K562 treated with DMSO at 1 percent for 12 hours (cell line): Measurements from ENCODE around the gene OR3A1. TPM values are rescaled to one million over a fixed set of nuclear protein-coding genes. Genes with fewer than 3 reads are reported as not detected.

ENCODE experiments used
- total RNA-seq: library from RNA; unstranded; fragments of 300-600 nt; gene quantifications from 2 replicates; pipeline ENCODE4 v1.2.3, GENCODE V29; 2022; ENCODE audit not compliant: insufficient read depth

The OR3A1 gene, protein sequence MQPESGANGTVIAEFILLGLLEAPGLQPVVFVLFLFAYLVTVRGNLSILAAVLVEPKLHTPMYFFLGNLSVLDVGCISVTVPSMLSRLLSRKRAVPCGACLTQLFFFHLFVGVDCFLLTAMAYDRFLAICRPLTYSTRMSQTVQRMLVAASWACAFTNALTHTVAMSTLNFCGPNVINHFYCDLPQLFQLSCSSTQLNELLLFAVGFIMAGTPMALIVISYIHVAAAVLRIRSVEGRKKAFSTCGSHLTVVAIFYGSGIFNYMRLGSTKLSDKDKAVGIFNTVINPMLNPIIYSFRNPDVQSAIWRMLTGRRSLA
- not detected in 2 replicates for total RNA-seq

DNA sequence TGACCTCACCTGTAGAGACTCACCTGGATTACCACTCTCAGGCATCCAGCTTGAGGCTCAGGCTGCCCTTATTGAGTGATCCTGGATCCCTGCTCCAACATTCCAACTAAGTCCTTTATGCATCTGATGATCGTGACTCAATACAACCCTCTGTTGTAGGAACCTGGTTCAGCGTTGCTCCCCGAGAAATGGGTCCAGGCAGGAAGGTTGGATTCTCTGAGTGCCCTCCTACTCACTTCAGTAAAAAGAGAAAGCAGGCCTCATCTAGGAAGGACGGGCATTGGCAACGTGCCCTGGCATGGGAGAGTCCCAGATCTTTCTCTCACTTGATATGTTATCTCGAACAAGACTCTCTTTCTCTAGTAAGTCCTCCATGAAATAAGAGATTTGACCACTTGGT, at the start of gene OR3A1:
TSS of gene OR3A1 (minus strand) at position 101 of the 400 bp plus-strand sequence. CDS start 5,778 bp downstream, outside the sequence.

Other genes with a start within 250 kb of the OR3A1 start
- not detected in 2 replicates for gene OR1D5, start 234.8 kb downstream of the OR3A1 start, total RNA-seq
- not detected in 2 replicates for gene OR1D2, start 193.9 kb downstream of the OR3A1 start, total RNA-seq
- gene OR1G1, start 170.8 kb downstream of the OR3A1 start, total RNA-seq, result not detected in 2 replicates
- not detected in 2 replicates for gene OR1A2, start 100.8 kb downstream of the OR3A1 start, total RNA-seq
- gene OR1A1, start 90.7 kb downstream of the OR3A1 start, total RNA-seq, result not detected in 2 replicates
- not detected in 2 replicates for gene OR3A2, start 87.9 kb upstream of the OR3A1 start, total RNA-seq
- not detected in 2 replicates for gene OR1E1, start 100.0 kb upstream of the OR3A1 start, total RNA-seq
- not detected in 2 replicates for gene OR3A3, start 113.0 kb upstream of the OR3A1 start, total RNA-seq
- not detected in 2 replicates for gene OR1E2, start 135.5 kb upstream of the OR3A1 start, total RNA-seq
- 0.53 TPM in 1 of 2 replicates, not detected in the other for gene SPATA22, start 173.5 kb upstream of the OR3A1 start, total RNA-seq
- gene ASPA, start 177.6 kb upstream of the OR3A1 start, total RNA-seq, result not detected in 2 replicates